Panc1 (cell line): ENCODE results near the gene ZNF155. TPM values are rescaled to one million over a fixed set of nuclear protein-coding genes. Genes with fewer than 3 reads are reported as not detected.

Experiments
- total RNA-seq: library from RNA; stranded (reverse); gene quantifications from one replicate; pipeline ENCODE4 v1.2.1, GENCODE V29; 2021; ENCODE audit not compliant: unreplicated experiment

The ZNF155 gene
- total RNA-seq, 1 experiment from 2014 or later, result 5.0 TPM

Other genes starting within 250 kb of the ZNF155 start
- 49.9 TPM for gene SMG9, start 229.2 kb upstream of the ZNF155 start, total RNA-seq
- gene KCNN4, start 203.2 kb upstream of the ZNF155 start, total RNA-seq, result 29.7 TPM
- gene LYPD5, start 181.7 kb upstream of the ZNF155 start, total RNA-seq, result 0.87 TPM
- gene ZNF283, start 156.9 kb upstream of the ZNF155 start, total RNA-seq, result 6.9 TPM
- 2.4 TPM for gene ZNF404, start 100.2 kb upstream of the ZNF155 start, total RNA-seq
- gene ZNF45, start 48.9 kb upstream of the ZNF155 start, total RNA-seq, result 10.7 TPM
- 2.8 TPM for gene ZNF221, start 33.0 kb upstream of the ZNF155 start, total RNA-seq
- gene ZNF230, start 18.8 kb downstream of the ZNF155 start, total RNA-seq, result 4.2 TPM
- gene ZNF222, start 41.2 kb downstream of the ZNF155 start, total RNA-seq, result 3.1 TPM
- gene ZNF223, start 67.8 kb downstream of the ZNF155 start, total RNA-seq, result 2.2 TPM
- gene ZNF284, start 88.0 kb downstream of the ZNF155 start, total RNA-seq, result 0.87 TPM
- gene ZNF224, start 110.2 kb downstream of the ZNF155 start, total RNA-seq, result 13.4 TPM
- gene ZNF225, start 129.2 kb downstream of the ZNF155 start, total RNA-seq, result 3.5 TPM
- gene ZNF234, start 157.4 kb downstream of the ZNF155 start, total RNA-seq, result 6.4 TPM
- gene ZNF226, start 180.9 kb downstream of the ZNF155 start, total RNA-seq, result 21.7 TPM
- 15.4 TPM for gene ZNF227, start 228.3 kb downstream of the ZNF155 start, total RNA-seq